SK-N-SH treated with all-trans-retinoic acid at 6 μM for 48 hours (cell line): ENCODE measurements around the gene DENND2A.

Experiments used
- ATAC-seq: fragments of 200-7000 bp; cut with Tn5 transposase; 3 replicates; pipeline ENCODE4 v1.9.1; 2020; ENCODE audit warnings: mild to moderate bottlenecking, moderate library complexity
- ARNTL ChIP-seq: fragments of 450-650 bp; formaldehyde crosslinking; IDR thresholded peaks from 2 replicates; pipeline ENCODE4 v1.5.0; 2020; ENCODE audit warnings: low read depth, mild to moderate bottlenecking, moderate library complexity, borderline replicate concordance
- BACH2 ChIP-seq: fragments of 250-450 bp; sonication (Bioruptor Pico); IDR thresholded peaks from 2 replicates; pipeline ENCODE4 v1.9.0; 2021; ENCODE audit warnings: mild to moderate bottlenecking, borderline replicate concordance
- CSDC2 ChIP-seq: fragments of 250-450 bp; sonication (Bioruptor Pico); IDR thresholded peaks from 2 replicates; pipeline ENCODE4 v1.5.0; 2020; ENCODE audit warnings: mild to moderate bottlenecking, moderate library complexity
- CSRNP3 ChIP-seq: fragments of 250-450 bp; sonication (Bioruptor Pico); IDR thresholded peaks from 2 replicates; pipeline ENCODE4 v1.5.1; 2021; ENCODE audit warnings: mild to moderate bottlenecking, moderate library complexity
- ESRRG ChIP-seq: fragments of 250-450 bp; sonication (Bioruptor Pico); IDR thresholded peaks from 2 replicates; pipeline ENCODE4 v1.6.1; 2021; ENCODE audit warnings: mild to moderate bottlenecking
- GLIS3 ChIP-seq: fragments of 250-450 bp; sonication (Bioruptor Pico); IDR thresholded peaks from 2 replicates; pipeline ENCODE4 v1.5.0; 2020; ENCODE audit warnings: mild to moderate bottlenecking, moderate library complexity
- ISL1 ChIP-seq: fragments of 250-450 bp; sonication (Bioruptor Pico); IDR thresholded peaks from 2 replicates; pipeline ENCODE4 v2.1.2; 2022; ENCODE audit warnings: mild to moderate bottlenecking, moderate library complexity
- OSR1 ChIP-seq: fragments of 250-450 bp; sonication (Bioruptor Pico); IDR thresholded peaks from 2 replicates; pipeline ENCODE4 v1.8.0; 2022; ENCODE audit warnings: moderate library complexity, mild to moderate bottlenecking, inconsistent platforms
- RARB ChIP-seq: fragments of 250-450 bp; sonication (Bioruptor Pico); IDR thresholded peaks from 2 replicates; pipeline ENCODE4 v1.8.0; 2021; ENCODE audit warnings: mild to moderate bottlenecking, moderate library complexity
- SNAI2 ChIP-seq: fragments of 250-450 bp; sonication (Bioruptor Pico); IDR thresholded peaks from 2 replicates; pipeline ENCODE4 v1.5.0; 2020; ENCODE audit warnings: mild to moderate bottlenecking, moderate library complexity
- TCF4 ChIP-seq: fragments of 250-450 bp; sonication (Bioruptor Pico); IDR thresholded peaks from 2 replicates; pipeline ENCODE4 v1.8.0; 2021; ENCODE audit warnings: mild to moderate bottlenecking, moderate library complexity, borderline replicate concordance
- TOX ChIP-seq: fragments of 250-450 bp; sonication (Bioruptor Pico); IDR thresholded peaks from 2 replicates; pipeline ENCODE4 v1.8.0; 2021; ENCODE audit warnings: mild to moderate bottlenecking, moderate library complexity, borderline replicate concordance
- ZC3H10 ChIP-seq: fragments of 250-450 bp; sonication (Bioruptor Pico); IDR thresholded peaks from 2 replicates; pipeline ENCODE4 v1.5.1; 2021; ENCODE audit warnings: mild to moderate bottlenecking, moderate library complexity
- ZFP3 ChIP-seq: fragments of 250-450 bp; sonication (Bioruptor Pico); IDR thresholded peaks from 2 replicates; pipeline ENCODE4 v1.5.0; 2020; ENCODE audit warnings: mild to moderate bottlenecking, moderate library complexity
- ZFP30 ChIP-seq: fragments of 450-650 bp; formaldehyde crosslinking; IDR thresholded peaks from 2 replicates; pipeline ENCODE4 v1.5.0; 2022; ENCODE audit warnings: mild to moderate bottlenecking, moderate library complexity
- ZNF565 ChIP-seq: fragments of 450-650 bp; formaldehyde crosslinking; conservative IDR thresholded peaks from 2 replicates; pipeline ENCODE4 v1.5.0; 2020; ENCODE audit warnings: low read depth, mild to moderate bottlenecking, moderate library complexity
- ZNF70 ChIP-seq: fragments of 450-650 bp; formaldehyde crosslinking; IDR thresholded peaks from 2 replicates; pipeline ENCODE4 v1.5.0; 2020; ENCODE audit warnings: mild to moderate bottlenecking, moderate library complexity
- ZNF8 ChIP-seq: fragments of 450-650 bp; formaldehyde crosslinking; IDR thresholded peaks from 2 replicates; pipeline ENCODE4 v1.5.0; 2020; ENCODE audit warnings: mild to moderate bottlenecking, moderate library complexity
- TF ChIP-seq, protein P1 (sequence below): fragments of 250-450 bp; sonication (Bioruptor Pico); IDR thresholded peaks from 2 replicates; pipeline ENCODE4 v1.5.1; 2020; ENCODE audit warnings: low read depth, mild to moderate bottlenecking, moderate library complexity
- TF ChIP-seq, protein P2 (sequence below): fragments of 250-450 bp; sonication (Bioruptor Pico); IDR thresholded peaks from 2 replicates; pipeline ENCODE4 v1.8.0; 2021; ENCODE audit warnings: low read depth, mild to moderate bottlenecking, moderate library complexity, borderline replicate concordance
- TF ChIP-seq, protein P3 (sequence below): fragments of 250-450 bp; sonication (Bioruptor Pico); IDR thresholded peaks from 2 replicates; pipeline ENCODE4 v1.8.0; 2020; ENCODE audit warnings: mild to moderate bottlenecking, moderate library complexity, borderline replicate concordance

Gene DENND2A

GRCh38 chr7:140637400-140637799 lies 3.2 kb downstream of the DENND2A start:
- ATAC-seq = no peak
- TF ChIP-seq ZNF565 (no peak), ISL1 (no peak), RARB (no peak), ZFP30 (CRISPR knock-in tag) (no peak), SNAI2 (CRISPR knock-in tag) (no peak), ZNF8 (CRISPR knock-in tag) (no peak), TOX (CRISPR knock-in tag) (no peak), OSR1 (no peak), ARNTL (no peak), GLIS3 (CRISPR knock-in tag) (no peak), ZC3H10 (CRISPR knock-in tag) (no peak), CSRNP3 (CRISPR knock-in tag) (no peak), CSDC2 (CRISPR knock-in tag) (no peak), TCF4 (CRISPR knock-in tag) (no peak), ZFP3 (CRISPR knock-in tag) (no peak)
- TF ChIP-seq, protein P1, sequence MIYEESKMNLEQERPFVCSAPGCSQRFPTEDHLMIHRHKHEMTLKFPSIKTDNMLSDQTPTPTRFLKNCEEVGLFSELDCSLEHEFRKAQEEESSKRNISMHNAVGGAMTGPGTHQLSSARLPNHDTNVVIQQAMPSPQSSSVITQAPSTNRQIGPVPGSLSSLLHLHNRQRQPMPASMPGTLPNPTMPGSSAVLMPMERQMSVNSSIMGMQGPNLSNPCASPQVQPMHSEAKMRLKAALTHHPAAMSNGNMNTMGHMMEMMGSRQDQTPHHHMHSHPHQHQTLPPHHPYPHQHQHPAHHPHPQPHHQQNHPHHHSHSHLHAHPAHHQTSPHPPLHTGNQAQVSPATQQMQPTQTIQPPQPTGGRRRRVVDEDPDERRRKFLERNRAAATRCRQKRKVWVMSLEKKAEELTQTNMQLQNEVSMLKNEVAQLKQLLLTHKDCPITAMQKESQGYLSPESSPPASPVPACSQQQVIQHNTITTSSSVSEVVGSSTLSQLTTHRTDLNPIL = no peak
- TF ChIP-seq, protein P2, sequence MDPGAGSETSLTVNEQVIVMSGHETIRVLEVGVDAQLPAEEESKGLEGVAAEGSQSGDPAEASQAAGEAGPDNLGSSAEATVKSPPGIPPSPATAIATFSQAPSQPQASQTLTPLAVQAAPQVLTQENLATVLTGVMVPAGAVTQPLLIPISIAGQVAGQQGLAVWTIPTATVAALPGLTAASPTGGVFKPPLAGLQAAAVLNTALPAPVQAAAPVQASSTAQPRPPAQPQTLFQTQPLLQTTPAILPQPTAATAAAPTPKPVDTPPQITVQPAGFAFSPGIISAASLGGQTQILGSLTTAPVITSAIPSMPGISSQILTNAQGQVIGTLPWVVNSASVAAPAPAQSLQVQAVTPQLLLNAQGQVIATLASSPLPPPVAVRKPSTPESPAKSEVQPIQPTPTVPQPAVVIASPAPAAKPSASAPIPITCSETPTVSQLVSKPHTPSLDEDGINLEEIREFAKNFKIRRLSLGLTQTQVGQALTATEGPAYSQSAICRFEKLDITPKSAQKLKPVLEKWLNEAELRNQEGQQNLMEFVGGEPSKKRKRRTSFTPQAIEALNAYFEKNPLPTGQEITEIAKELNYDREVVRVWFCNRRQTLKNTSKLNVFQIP (CRISPR knock-in tag) = no peak
- TF ChIP-seq, protein P3, sequence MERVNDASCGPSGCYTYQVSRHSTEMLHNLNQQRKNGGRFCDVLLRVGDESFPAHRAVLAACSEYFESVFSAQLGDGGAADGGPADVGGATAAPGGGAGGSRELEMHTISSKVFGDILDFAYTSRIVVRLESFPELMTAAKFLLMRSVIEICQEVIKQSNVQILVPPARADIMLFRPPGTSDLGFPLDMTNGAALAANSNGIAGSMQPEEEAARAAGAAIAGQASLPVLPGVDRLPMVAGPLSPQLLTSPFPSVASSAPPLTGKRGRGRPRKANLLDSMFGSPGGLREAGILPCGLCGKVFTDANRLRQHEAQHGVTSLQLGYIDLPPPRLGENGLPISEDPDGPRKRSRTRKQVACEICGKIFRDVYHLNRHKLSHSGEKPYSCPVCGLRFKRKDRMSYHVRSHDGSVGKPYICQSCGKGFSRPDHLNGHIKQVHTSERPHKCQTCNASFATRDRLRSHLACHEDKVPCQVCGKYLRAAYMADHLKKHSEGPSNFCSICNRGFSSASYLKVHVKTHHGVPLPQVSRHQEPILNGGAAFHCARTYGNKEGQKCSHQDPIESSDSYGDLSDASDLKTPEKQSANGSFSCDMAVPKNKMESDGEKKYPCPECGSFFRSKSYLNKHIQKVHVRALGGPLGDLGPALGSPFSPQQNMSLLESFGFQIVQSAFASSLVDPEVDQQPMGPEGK = no peak
- TF ChIP-seq, all 23 proteins: peak for 0

GRCh38 chr7:140635816-140636215 lies 4.8 kb downstream of the DENND2A start:
- no peak for ATAC-seq
- TF ChIP-seq ZC3H10 (CRISPR knock-in tag) (no peak), ZFP30 (CRISPR knock-in tag) (no peak), ZNF70 (CRISPR knock-in tag) (no peak), ZNF8 (CRISPR knock-in tag) (no peak), BACH2 (CRISPR knock-in tag) (no peak)
- TF ChIP-seq, protein P3 = no peak

- no peak for TF ChIP-seq ZC3H10 (CRISPR knock-in tag)
- no peak for TF ChIP-seq ZNF565
- TF ChIP-seq, protein P3 = no peak
- TF ChIP-seq, protein P1 = no peak
- no peak for TF ChIP-seq ESRRG
- no peak for TF ChIP-seq ARNTL
- no peak for TF ChIP-seq ISL1
- no peak for ATAC-seq
These were observed 5.3 kb downstream of the DENND2A start for GRCh38 chr7:140635345-140635744.
